ENCODE data around the gene ARHGEF12. TPM values are rescaled to one million over a fixed set of nuclear protein-coding genes. Genes with fewer than 3 reads are reported as not detected.

The ARHGEF12 gene
- total RNA-seq, 2 experiments from 2014 or later: 3.6 TPM

- CTCF ChIA-PET: no interaction called here
- no peaks in the 10 kb centered on the region for H3K9me3 Mint-ChIP-seq
- H3K36me3 ChIP-seq (ENCODE audit: insufficient read depth, low read length): no peaks in the 10 kb centered on the region
These were observed 93.9 kb downstream of the ARHGEF12 start for GRCh38 chr11:120430146-120430545.

GRCh38 chr11:120431633-120432032, 95.4 kb downstream of the ARHGEF12 start:
- Histone ChIP-seq H3K27me3 (ENCODE audit: control insufficient read depth in 1 of 2, insufficient read depth in 2 of 2, low read length in 2 of 2) (no peaks in the 10 kb centered on the region), H3K4me1 (ENCODE audit: insufficient read depth, low read length) (no peaks in the 10 kb centered on the region), H3K36me3 (ENCODE audit: insufficient read depth, low read length) (no peaks in the 10 kb centered on the region), H3K4me3 (ENCODE audit: low read length) (no peak overlapping the region), H3K27ac (ENCODE audit: low read depth in 1 of 2, low read length in 2 of 2) (no peak overlapping the region), H3K9me3 (ENCODE audit: control insufficient read depth in 1 of 2, insufficient read depth in 1 of 2, low read length in 2 of 2) (no peaks in the 10 kb centered on the region)
- intact Hi-C loops (cut with DNase I, micrococcal nuclease): no loop called here
- Mint-ChIP-seq H3K9me3 (no peaks in the 10 kb centered on the region), H3K4me1 (ENCODE audit: low read depth) (peaks cover 14% of the 10 kb centered on the region), H3K36me3 (ENCODE audit: low read depth) (no peaks in the 10 kb centered on the region), H3K27me3 (no peaks in the 10 kb centered on the region), H3K27ac (no peak overlapping the region), H3K4me3 (no peak overlapping the region)
- no peak for TF ChIP-seq CTCF (IDR thresholded peaks at IDR 0.05)
- peak in 3 of 14 experiments; percentile 3 to 7 (median 5) for DNase-seq
- ChIA-PET POLR2A (no interaction called here), CTCF (no interaction called here)
- ATAC-seq (ENCODE audit: poor library complexity): no peak

More at GRCh38 chr11:120430146-120430545, 93.9 kb downstream of the ARHGEF12 start:
- H3K4me1 ChIP-seq (ENCODE audit: insufficient read depth, low read length): no peaks in the 10 kb centered on the region
- POLR2A ChIA-PET: no interaction called here
- H3K27me3 Mint-ChIP-seq: no peaks in the 10 kb centered on the region
- no peak for ATAC-seq (ENCODE audit: poor library complexity)
- H3K4me1 Mint-ChIP-seq (ENCODE audit: low read depth): peaks cover 14% of the 10 kb centered on the region
- H3K36me3 Mint-ChIP-seq (ENCODE audit: low read depth): no peaks in the 10 kb centered on the region
- H3K27ac Mint-ChIP-seq: no peak overlapping the region
- DNase-seq: no peak
- no peaks in the 10 kb centered on the region for H3K9me3 ChIP-seq (ENCODE audit: control insufficient read depth in 1 of 2, insufficient read depth in 1 of 2, low read length in 2 of 2)
- no peak overlapping the region for H3K4me3 ChIP-seq (ENCODE audit: low read length)
- H3K27ac ChIP-seq (ENCODE audit: low read depth in 1 of 2, low read length in 2 of 2): no peak overlapping the region
- no peak overlapping the region for H3K4me3 Mint-ChIP-seq
- intact Hi-C loops (cut with DNase I, micrococcal nuclease): no loop called here
- no peaks in the 10 kb centered on the region for H3K27me3 ChIP-seq (ENCODE audit: control insufficient read depth in 1 of 2, insufficient read depth in 2 of 2, low read length in 2 of 2)
- TF ChIP-seq CTCF (IDR thresholded peaks at IDR 0.05): no peak

DNA sequence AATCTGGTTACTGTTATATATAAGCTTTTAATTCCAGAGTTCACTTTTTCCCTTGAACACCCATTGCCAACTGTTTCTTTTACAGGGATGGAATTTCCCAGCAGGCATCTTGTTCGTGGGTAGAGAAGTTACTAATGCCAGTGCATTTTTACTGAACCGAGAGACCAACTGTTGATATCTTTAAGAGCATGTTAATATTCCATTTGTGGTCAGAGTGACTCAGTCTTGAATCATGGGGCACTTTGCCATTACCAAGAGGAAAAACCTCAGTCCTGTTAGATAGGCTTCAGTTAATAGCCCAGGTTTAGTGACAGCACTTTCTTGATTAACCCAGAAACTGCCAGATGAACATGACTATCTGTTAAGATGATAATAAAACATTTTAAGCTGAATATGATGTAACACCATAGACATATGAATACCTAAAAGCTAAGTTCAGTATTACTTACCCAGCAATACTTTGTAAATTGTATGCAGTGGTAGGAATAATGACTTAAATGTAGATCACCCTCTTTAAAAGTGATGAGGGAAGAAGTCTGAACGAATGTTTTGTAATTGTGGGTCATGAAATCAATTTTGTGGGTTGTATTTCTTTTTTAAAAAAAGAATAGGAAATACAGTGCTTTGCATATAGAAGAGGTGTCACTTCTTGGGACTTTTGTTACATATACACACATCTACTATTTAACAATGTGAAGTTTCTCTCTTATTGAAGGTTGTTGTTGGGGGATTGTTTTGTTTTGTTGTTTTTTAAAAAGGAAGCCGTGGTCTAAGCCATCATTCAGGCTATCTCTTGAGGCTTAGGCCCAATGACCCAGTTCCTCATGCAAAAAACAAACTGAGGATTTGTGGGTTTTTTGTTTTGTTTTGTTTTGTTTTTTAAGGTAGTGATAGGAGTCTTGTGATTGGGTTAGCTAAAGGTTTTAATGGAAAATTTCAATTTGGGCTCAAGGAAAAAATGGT, 96.1 kb downstream of the ARHGEF12 start:
- intact Hi-C loops (cut with DNase I, micrococcal nuclease): no loop called here
- DNase-seq: peak in 3 of 14 experiments; percentile 4 to 15 (median 13)
- TF ChIP-seq CTCF (IDR thresholded peaks at IDR 0.05): no peak
- Histone ChIP-seq H3K4me3 (ENCODE audit: low read length) (no peak overlapping the region), H3K9me3 (ENCODE audit: control insufficient read depth in 1 of 2, insufficient read depth in 1 of 2, low read length in 2 of 2) (no peaks in the 10 kb centered on the region), H3K27ac (ENCODE audit: low read depth in 1 of 2, low read length in 2 of 2) (no peak overlapping the region), H3K27me3 (ENCODE audit: control insufficient read depth in 1 of 2, insufficient read depth in 2 of 2, low read length in 2 of 2) (no peaks in the 10 kb centered on the region), H3K36me3 (ENCODE audit: insufficient read depth, low read length) (no peaks in the 10 kb centered on the region), H3K4me1 (ENCODE audit: insufficient read depth, low read length) (no peaks in the 10 kb centered on the region)
- no peak for ATAC-seq (ENCODE audit: poor library complexity)
- Mint-ChIP-seq H3K27ac (no peak overlapping the region), H3K4me1 (ENCODE audit: low read depth) (peaks cover 14% of the 10 kb centered on the region), H3K9me3 (no peaks in the 10 kb centered on the region), H3K36me3 (ENCODE audit: low read depth) (no peaks in the 10 kb centered on the region), H3K4me3 (no peak overlapping the region), H3K27me3 (no peaks in the 10 kb centered on the region)
- CTCF ChIA-PET: no interaction called here
- POLR2A ChIA-PET: no interaction called here

Measured in CD4-positive, alpha-beta T cell (primary cell).